H1 (cell line): ENCODE results near the gene MYCBP2. TPM values are rescaled to one million over a fixed set of nuclear protein-coding genes. Genes with fewer than 3 reads are reported as not detected.

Source experiments
- MAFK ChIP-seq: IDR thresholded peaks from 2 replicates; pipeline ENCODE4 v1.6.1; 2012; ENCODE audit warnings: low read depth, mild to moderate bottlenecking, improper control_type of control experiment, low read length
- NRF1 ChIP-seq: IDR thresholded peaks from 2 replicates; pipeline ENCODE4 v1.6.1; 2011; ENCODE audit warnings: mild to moderate bottlenecking, low read depth, low read length, improper control_type of control experiment
- RAD21 ChIP-seq, 2 experiments: IDR thresholded peaks in 1 of 2; conservative IDR thresholded peaks in 1 of 2; 2 replicates each; pipeline ENCODE4 v1.6.1; 2011; ENCODE audit warnings: low read depth in 2 of 2, low read length in 2 of 2, improper control_type of control experiment in 1 of 2, inconsistent platforms in 1 of 2, mild to moderate bottlenecking in 1 of 2, moderate library complexity in 1 of 2
- polyA plus RNA-seq, 7 experiments: library from polyadenylated mRNA; depleted of rRNA in 3 of 7; stranded (reverse) in 5 of 7; unstranded in 2 of 7; fragments of >200 nt in 5 of 7; fragments of 200-250 nt in 2 of 7; gene quantifications; 1 replicate in 5 of 7; 2 replicates in 1 of 7; 4 replicates in 1 of 7; pipeline versions ENCODE4 v1.2.1 to v1.2.3, GENCODE V29; 2011 to 2013; ENCODE audit warnings: missing spikeins in 2 of 7, mixed read lengths in 2 of 7
- total RNA-seq: library from RNA; stranded (reverse); fragmentation: NEBNext Ultra II Directional; extraction: Animal tissue kit (Norgen Biotek cat#: 25700); gene quantifications from 2 replicates; pipeline ENCODE4 v1.2.1, GENCODE V29; 2021

MYCBP2 gene
- total and polyA plus RNA-seq, 2 of the 8 experiments (the other 6 are each of a cell fraction or from before 2014, with no cell fraction given): 19.0 to 52.1 TPM

GRCh38 chr13:77351315-77351714 lies 24.4 kb upstream of the MYCBP2 start (continued):
- TF ChIP-seq NRF1 (no peak), RAD21 (IDR thresholded peaks at IDR 0.05 in 1 of 2, conservative IDR thresholded peaks at IDR 0.05 in 1 of 2; ENCODE audit: low read depth in 2 of 2, low read length in 2 of 2) (no peak), MAFK (no peak)
